Upper lobe of left lung (tissue), 6 donors: ENCODE data around the gene RB1. TPM values are rescaled to one million over a fixed set of nuclear protein-coding genes. Genes with fewer than 3 reads are reported as not detected.

Source experiments
- ATAC-seq, 2 donors: fragments of 200-7000 bp; cut with Tn5 transposase; one replicate each; pipeline ENCODE4 v1.9.1; 2022; ENCODE audit warnings: mild to moderate bottlenecking in 2 of 2, moderate library complexity in 2 of 2; ENCODE audit not compliant: low FRiP score in 2 of 2
- DNase-seq, 2 donors: peaks; one replicate each; pipeline ENCODE4 v3.0.0-alpha.2; 2019 to 2020
- H3K27ac ChIP-seq, 4 donors: fragments of 200-600 bp; sonication (generic); one replicate each; pipeline ENCODE4 v1.5.1; 2016 to 2019
- H3K27me3 ChIP-seq, 4 donors: fragments of 200-600 bp; sonication (generic); one replicate each; pipeline ENCODE4 v1.5.1; 2017 to 2019
- H3K36me3 ChIP-seq, 4 donors: fragments of 200-600 bp; sonication (generic); one replicate each; pipeline ENCODE4 v1.5.1; 2016 to 2019
- H3K4me1 ChIP-seq, 4 donors: fragments of 200-600 bp; sonication (generic); one replicate each; pipeline ENCODE4 v1.5.1; 2018 to 2019
- H3K4me3 ChIP-seq, 4 donors: fragments of 200-600 bp; sonication (generic); one replicate each; pipeline ENCODE4 v1.5.1; 2017 to 2019; ENCODE audit warnings: mild to moderate bottlenecking in 2 of 4, moderate library complexity in 1 of 4
- H3K9me3 ChIP-seq, 4 donors: fragments of 200-600 bp; sonication (generic); one replicate each; pipeline ENCODE4 v1.5.1; 2018 to 2019
- CTCF ChIP-seq, 6 experiments: fragments of 450-650 bp in 4 of 6; fragments of 200-600 bp in 2 of 6; sonication (generic) in 2 of 6; IDR thresholded peaks; one replicate each; pipeline ENCODE4 v1.5.1; 2016 to 2019; ENCODE audit warnings: antibody characterized with exemption in 6 of 6
- EP300 ChIP-seq, 4 donors: sonication (generic); formaldehyde crosslinking; IDR thresholded peaks; one replicate each; pipeline ENCODE4 v1.5.1; 2017; ENCODE audit warnings: antibody characterized with exemption in 4 of 4, control low read depth in 2 of 4
- POLR2A ChIP-seq, 4 donors: fragments of 450-650 bp; IDR thresholded peaks; one replicate each; pipeline ENCODE4 v1.5.1; 2016 to 2017; ENCODE audit warnings: antibody characterized with exemption in 4 of 4, mild to moderate bottlenecking in 2 of 4
- POLR2AphosphoS5 ChIP-seq, 2 donors: sonication (generic); formaldehyde crosslinking; IDR thresholded peaks; one replicate each; pipeline ENCODE4 v1.5.1; 2017; ENCODE audit warnings: antibody characterized with exemption in 2 of 2
- WGBS, 2 donors: methylation state at CpG; one replicate each; pipeline ENCODE4 v1.1.5; 2017 to 2018; 5-methylcytosine and 5-hydroxymethylcytosine counted together
- total RNA-seq, 6 donors: library from RNA; depleted of rRNA in 4 of 6; stranded (reverse); fragments of >200 nt in 4 of 6; gene quantifications; one replicate each; pipeline versions ENCODE4 v1.1.0 to v1.2.1, GENCODE V29; 2016 to 2021
- donor health status: DM: no; HTN: no; CAD: no; lungs with moderate emphysema.
- donor health status: DM: no; HTN: yes; CAD: no; lungs with severe emphysema.

The RB1 gene
- total RNA-seq, 6 donors from 2014 or later = 20.2 to 46.6 (median 32.9) TPM

- H3K9me3 ChIP-seq = peaks cover 4 to 10% (median 6%) of the 10 kb centered on the region in 4 donors
- H3K4me1 ChIP-seq = peaks cover 0 to 20% (median 9%) of the 10 kb centered on the region in 4 donors
- DNase-seq (peak in 1 of 2 donors; percentile 86), ATAC-seq (peak; percentile 51 to 57)
- peak overlapping the region in 3 of 4 donors; percentile 20 to 48 (median 46) for H3K27ac ChIP-seq
- H3K27me3 ChIP-seq = no peaks in the 10 kb centered on the region
- WGBS, 2 donors = 57 to 90% methylated on average over 12 to 24 of the region's 28 CpGs
- H3K4me3 ChIP-seq = peak overlapping the region in 3 of 4 donors; percentile 30 to 46 (median 40)
- TF ChIP-seq POLR2AphosphoS5 (IDR thresholded peaks at IDR 0.05) = no peak
- TF ChIP-seq EP300 (IDR thresholded peaks at IDR 0.05) = no peak
- no peak for TF ChIP-seq CTCF (IDR thresholded peaks at IDR 0.05)
- no peak for TF ChIP-seq POLR2A (IDR thresholded peaks at IDR 0.05)
- peaks cover 0 to 27% (median 15%) of the 10 kb centered on the region in 4 donors for H3K36me3 ChIP-seq
Observed at GRCh38 chr13:48318377-48318811, 14.8 kb downstream of the RB1 start.

GRCh38 chr13:48318821-48319511, 15.4 kb downstream of the RB1 start:
- 68 to 86% methylated on average over 31 to 47 of the region's 47 CpGs for WGBS, 2 donors
- H3K27ac ChIP-seq = peak overlapping the region in 2 of 4 donors; percentile 20 to 46
- H3K4me3 ChIP-seq = peak overlapping the region in 3 of 4 donors; percentile 30 to 46 (median 40)
- ATAC-seq (peak; percentile 56 to 57), DNase-seq (peak in 1 of 2 donors; percentile 78)
- H3K36me3 ChIP-seq = peaks cover 0 to 27% (median 15%) of the 10 kb centered on the region in 4 donors
- H3K4me1 ChIP-seq = peaks cover 0 to 20% (median 9%) of the 10 kb centered on the region in 4 donors
- H3K27me3 ChIP-seq = no peaks in the 10 kb centered on the region
- peaks cover 4 to 10% (median 6%) of the 10 kb centered on the region in 4 donors for H3K9me3 ChIP-seq
- TF ChIP-seq POLR2AphosphoS5 (IDR thresholded peaks at IDR 0.05) = no peak
- TF ChIP-seq POLR2A (IDR thresholded peaks at IDR 0.05) = no peak
- no peak for TF ChIP-seq CTCF (IDR thresholded peaks at IDR 0.05)
- TF ChIP-seq EP300 (IDR thresholded peaks at IDR 0.05) = no peak

- WGBS, 2 donors = 78 to 85% methylated on average over 26 to 44 of the region's 48 CpGs
- H3K4me3 ChIP-seq = peak overlapping the region in 3 of 4 donors; percentile 30 to 46 (median 40)
- TF ChIP-seq CTCF (IDR thresholded peaks at IDR 0.05) = no peak
- no peak for TF ChIP-seq POLR2A (IDR thresholded peaks at IDR 0.05)
- no peak for TF ChIP-seq POLR2AphosphoS5 (IDR thresholded peaks at IDR 0.05)
- TF ChIP-seq EP300 (IDR thresholded peaks at IDR 0.05) = no peak
- H3K9me3 ChIP-seq = peaks cover 4 to 10% (median 6%) of the 10 kb centered on the region in 4 donors
- H3K27me3 ChIP-seq = no peaks in the 10 kb centered on the region
- H3K36me3 ChIP-seq = peaks cover 0 to 27% (median 15%) of the 10 kb centered on the region in 4 donors
- H3K4me1 ChIP-seq = peaks cover 0 to 20% (median 9%) of the 10 kb centered on the region in 4 donors
- ATAC-seq (peak; percentile 13 to 28), DNase-seq (peak in 1 of 2 donors; percentile 75)
- H3K27ac ChIP-seq = no peak overlapping the region
Observed at GRCh38 chr13:48319531-48320398, 16.2 kb downstream of the RB1 start.

GRCh38 chr13:48320399-48320790, 16.8 kb downstream of the RB1 start:
- WGBS, 2 donors = 75 to 80% methylated on average over 19 to 20 of the region's 20 CpGs
- DNase-seq = peak in 1 of 2 donors; percentile 40
- ATAC-seq = no peak
- Histone ChIP-seq H3K4me1 (peaks cover 0 to 20% (median 7%) of the 10 kb centered on the region in 4 donors), H3K9me3 (peaks cover 4 to 10% (median 6%) of the 10 kb centered on the region in 4 donors), H3K27me3 (no peaks in the 10 kb centered on the region), H3K4me3 (peak overlapping the region in 3 of 4 donors; percentile 19 to 46 (median 40)), H3K36me3 (peaks cover 0 to 27% (median 15%) of the 10 kb centered on the region in 4 donors), H3K27ac (no peak overlapping the region)
- TF ChIP-seq POLR2A (IDR thresholded peaks at IDR 0.05) = no peak
- no peak for TF ChIP-seq EP300 (IDR thresholded peaks at IDR 0.05)
- TF ChIP-seq POLR2AphosphoS5 (IDR thresholded peaks at IDR 0.05) = no peak
- TF ChIP-seq CTCF (IDR thresholded peaks at IDR 0.05) = no peak
